Activated T-helper 9 cell treated with anti-CD3 and anti-CD28 coated beads, Interleukin-2, amount 50 U/mL, for 16 hours (primary cell): Measurements from ENCODE around the gene SLC18B1.

Experiments
- DNase-seq: peaks from one replicate; pipeline ENCODE4 v3.0.0-alpha.2; 2020; ENCODE audit warnings: low read depth

SLC18B1 gene

DNA sequence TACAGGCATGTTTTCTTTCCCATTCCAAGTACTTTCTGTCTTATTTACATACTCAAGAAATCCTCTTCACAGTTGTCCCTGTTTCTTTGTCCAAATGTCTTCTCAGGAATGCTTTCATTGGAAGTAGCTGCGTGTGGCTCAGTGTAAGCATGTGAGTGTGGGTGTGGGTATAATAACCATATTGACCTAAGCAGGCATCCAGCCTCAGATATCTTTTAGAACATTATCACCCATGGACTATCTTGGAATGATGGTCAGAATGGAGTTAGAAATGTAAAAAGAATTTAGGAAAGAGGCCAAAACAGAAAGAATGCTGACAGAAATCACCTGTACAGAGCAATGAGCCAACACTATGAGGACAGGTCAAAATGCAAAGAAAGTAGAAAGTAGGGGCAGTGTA lies 57.2 kb downstream of the SLC18B1 start:
- no peak for DNase-seq

DNA sequence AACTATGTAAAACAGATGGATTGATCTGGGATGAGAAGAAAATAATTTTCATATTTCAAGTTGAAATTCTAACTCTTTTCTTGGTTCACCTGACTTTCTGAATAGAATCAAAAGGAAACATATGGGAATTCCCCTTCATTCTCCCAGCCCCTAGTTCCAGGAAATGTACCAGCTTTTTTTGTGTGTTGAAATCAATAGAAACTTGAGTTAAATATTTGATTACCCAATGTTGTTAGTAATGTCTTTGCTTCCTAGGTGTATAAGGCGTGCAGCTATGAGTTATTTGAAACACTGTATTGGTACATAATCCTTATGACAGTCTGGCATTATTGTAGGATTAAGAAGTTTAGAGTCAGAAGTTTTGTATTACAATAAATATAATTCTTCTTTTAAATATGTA lies 62.2 kb downstream of the SLC18B1 start:
- DNase-seq: no peak

DNA sequence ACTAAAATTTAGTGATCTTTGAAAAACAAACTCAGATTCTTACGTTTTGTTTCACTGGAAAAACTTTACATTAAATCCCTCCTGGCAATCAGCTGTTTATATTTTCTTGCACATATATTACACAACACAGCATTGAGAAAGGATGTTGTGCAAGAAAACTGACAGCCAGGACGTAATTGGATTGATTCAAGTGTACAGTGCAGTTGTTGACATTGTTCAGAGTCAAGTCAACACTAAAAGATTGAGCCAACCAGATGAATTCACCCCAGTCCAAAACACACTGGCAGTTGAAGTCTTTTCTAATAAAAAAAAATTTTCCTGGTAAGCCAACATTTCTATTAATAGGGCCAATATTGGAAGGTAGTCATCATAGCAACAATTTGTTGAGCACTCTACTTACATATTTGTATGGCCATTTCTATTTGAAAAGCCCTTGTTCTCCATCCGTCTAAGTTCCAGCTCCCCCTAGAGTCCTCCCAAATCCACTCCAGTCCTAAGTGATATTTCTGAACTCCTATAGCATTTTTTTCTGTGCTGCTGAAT lies 63.7 kb downstream of the SLC18B1 start:
- DNase-seq: no peak

GRCh38 chr6:132733814-132734213 lies 64.6 kb downstream of the SLC18B1 start:
- DNase-seq: no peak

- no peak for DNase-seq
Measured at GRCh38 chr6:132733283-132733682, 65.2 kb downstream of the SLC18B1 start.

GRCh38 chr6:132731086-132731485 lies 67.4 kb downstream of the SLC18B1 start:
- no peak for DNase-seq

DNA sequence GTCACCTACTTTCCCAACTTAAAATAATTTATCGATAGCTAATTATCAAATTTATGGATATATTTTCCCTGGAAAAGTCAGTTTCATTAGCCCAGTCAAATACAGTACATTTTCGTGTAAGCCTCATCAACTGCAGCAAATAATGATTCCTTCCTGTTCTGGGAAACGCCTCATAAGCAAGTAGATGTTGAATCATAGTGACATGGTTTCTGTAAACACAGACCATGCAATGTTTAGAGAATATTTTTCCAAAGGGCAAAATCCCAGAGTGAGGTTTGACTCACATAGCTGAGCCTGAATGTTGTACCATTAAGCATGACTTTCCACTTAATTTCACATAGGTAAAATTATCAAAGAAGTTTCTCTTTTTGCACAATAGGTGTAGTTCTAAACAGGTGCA lies 67.9 kb downstream of the SLC18B1 start:
- DNase-seq: no peak

GRCh38 chr6:132728616-132729015 lies 69.8 kb downstream of the SLC18B1 start:
- no peak for DNase-seq

DNA sequence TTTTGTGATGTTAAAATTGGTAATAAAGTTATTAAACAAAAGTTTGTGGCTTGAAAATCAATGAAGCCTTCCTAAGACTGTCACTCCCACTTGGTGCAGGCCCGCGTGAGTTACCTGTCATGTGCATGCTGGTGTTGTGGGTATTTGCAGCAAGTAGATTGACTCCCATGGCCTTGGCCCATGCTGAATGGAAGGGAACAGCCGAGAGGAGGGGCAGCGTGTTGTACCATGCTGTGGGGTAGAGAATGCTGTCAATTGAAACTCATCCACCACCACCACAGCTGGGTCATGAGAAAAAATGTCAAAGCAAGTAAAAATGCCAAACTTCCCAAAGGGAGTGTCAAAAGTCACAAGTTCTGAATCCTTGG lies 71.8 kb downstream of the SLC18B1 start:
- DNase-seq: no peak

DNA sequence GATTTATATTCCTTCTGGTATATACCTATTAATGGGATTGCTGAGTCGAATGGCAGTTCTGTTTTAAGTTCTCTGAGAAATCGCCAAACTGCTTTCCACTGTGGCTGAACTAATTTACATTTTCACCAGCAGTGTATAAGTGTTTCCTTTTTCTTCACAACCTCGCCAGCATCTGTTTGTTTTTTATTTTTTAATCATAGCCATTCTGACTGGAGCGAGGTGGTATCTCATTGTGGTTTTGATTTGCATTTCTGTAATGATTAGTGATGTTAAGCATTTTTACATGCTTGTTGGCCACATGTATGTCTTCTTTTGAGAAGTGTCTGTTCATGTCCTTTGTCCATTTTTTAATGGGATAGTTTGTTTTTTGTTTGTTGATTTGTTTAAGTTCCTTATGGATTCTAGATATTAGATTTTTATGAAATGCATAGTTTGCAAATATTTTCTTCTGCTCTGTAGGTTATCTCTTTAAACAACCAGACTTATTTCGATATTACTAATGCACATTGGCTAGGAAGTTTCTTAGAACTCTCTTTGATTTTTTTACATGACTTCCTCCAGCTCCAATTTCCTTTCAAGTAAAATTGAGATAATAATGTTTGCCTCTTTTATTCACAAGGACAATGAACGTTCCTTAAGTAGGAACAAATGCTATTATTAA lies 72.4 kb downstream of the SLC18B1 start:
- DNase-seq: no peak

DNA sequence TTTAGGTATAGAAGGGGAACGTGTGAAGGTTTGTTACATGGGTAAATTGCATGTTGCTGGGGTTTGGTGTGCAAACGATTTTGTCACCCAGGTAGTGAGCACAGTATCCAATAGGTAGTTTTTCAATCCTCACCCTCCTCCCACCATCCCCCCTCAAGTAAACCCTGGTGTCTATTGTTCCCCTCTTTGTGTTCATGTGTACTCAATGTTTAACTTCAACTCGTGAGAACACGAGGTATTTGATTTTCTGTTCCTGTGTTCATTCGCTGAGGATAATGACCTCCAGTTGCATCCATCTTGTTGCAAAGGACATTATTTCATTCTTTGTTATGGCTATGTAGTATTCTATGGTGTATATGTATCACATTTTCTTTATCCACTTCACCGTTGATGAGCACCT lies 73.0 kb downstream of the SLC18B1 start:
- DNase-seq: no peak

GRCh38 chr6:132719736-132720448 lies 78.5 kb downstream of the SLC18B1 start:
- no peak for DNase-seq
